Measurements from ENCODE around the gene RPIA.

The RPIA gene

DNA sequence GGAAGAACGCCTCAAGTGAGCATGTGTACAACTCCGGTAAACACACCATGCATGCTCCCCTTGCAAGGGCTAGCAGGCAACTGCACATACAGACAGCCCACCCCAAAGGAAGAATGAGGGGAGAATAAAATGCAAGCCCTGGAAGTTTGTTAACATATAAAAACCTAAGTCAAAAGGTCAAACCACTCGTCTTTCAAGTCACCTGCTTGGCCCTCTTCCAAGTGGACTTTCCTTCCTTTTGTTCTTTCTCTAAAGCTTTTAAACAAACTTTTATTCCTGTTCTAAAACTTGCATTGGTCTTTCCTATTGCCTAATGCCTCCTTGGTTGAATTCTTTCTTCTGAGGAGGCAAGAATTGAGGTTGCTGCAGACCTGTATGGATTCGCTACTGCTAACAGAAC lies 5.2 kb upstream of the RPIA start:
- DNase-seq: no peak

DNA sequence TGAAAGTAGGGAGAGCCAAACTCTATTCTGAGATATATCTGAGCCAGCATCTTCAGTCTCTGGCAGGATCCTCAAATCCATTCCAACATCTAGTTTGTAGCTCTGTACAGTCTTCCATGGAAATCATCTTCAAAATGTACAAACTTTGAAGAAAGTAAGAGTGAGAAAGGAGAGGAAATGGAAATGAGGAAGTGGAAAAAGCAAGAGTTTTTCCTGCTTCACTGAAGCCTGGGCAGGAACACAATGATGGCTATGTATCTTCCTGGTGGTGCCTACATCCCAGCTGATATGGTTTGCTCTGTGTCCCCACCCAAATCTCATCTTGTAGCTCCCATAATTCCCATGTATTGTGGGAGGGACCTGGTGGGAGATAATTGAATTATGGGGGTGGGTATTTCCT lies 4.1 kb upstream of the RPIA start:
- DNase-seq: no peak

DNA sequence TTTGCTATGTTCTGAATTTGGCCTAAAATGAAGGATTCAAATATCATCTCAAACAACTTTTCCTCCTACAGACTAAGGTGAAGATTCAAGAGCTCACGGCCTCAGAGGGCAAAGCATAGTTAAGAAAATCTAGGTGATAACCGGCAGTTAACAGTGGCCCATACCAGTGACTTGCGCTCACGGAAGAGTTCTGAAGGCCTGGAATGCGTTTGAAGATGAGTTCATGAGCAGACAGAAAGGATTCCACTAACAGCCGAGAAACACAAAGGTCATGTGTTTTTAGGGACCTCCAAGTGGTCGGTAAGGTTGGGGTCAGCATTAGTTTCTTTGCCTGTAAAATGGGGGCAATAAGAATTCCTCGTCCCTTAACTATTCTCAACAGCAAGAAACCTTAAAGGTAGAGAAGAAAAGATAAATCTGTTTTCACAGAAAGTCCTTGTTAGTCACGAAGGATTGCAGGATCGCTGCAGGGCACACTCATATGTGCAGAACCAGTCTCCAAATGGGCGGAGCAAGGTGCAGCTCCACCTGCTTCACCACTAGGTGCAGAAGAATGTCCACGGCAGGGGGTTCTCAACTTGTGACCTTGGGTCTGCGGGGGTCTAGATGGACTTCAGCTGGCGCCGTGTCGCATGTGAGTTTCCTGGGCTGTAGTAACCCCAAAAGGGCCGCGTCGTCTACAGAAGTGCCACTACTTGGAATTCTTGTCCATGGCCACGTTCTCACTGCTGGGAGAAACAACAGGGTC lies 708 bp upstream of the RPIA start:
- peak; percentile 62 for DNase-seq

DNA sequence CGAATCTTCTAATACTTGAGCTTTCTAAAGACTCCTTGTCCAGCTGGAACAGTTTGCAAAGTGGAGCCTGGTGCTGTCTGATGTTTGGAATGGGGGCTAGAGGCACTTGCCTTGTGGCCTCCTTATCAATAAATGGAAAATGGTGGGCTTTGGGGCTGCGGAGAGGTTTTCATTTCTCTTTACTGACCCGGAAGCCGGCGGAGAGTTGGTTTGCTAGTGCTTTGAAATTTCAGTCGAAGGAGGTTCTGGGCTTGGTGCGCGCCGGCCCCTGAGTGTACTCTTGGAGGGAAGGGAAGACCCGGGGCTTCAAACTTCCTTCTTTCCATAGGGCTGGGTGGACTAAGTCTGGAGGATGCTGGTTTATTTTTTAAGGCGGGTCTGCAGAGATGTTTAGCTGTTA lies 714 bp downstream of the RPIA start:
- peak; percentile 32 for DNase-seq

DNA sequence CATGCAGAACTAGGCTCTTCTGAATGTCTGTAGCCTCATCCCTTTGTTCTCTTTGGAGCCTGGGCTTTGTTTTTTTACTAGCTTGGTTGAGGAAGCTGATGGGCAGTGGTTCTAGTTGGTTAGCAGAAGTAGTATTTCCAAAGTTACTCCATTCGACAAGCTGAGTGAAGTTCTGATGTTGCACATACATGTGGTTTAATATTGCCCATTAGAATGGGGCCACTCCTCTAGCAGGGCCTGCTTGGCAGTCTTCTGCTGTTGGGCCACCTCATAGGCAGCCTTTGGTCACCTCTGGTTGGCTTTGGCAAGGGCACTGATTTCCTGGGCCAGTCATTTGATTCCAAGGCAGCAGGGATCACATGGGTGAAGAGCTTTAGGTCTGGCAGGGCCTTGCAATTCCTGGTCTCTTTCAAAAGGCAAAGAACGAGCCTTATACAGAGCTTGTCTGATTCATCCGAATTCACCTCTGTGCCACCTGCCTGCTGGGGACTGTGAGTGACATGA lies 2.5 kb downstream of the RPIA start:
- DNase-seq: no peak

DNA sequence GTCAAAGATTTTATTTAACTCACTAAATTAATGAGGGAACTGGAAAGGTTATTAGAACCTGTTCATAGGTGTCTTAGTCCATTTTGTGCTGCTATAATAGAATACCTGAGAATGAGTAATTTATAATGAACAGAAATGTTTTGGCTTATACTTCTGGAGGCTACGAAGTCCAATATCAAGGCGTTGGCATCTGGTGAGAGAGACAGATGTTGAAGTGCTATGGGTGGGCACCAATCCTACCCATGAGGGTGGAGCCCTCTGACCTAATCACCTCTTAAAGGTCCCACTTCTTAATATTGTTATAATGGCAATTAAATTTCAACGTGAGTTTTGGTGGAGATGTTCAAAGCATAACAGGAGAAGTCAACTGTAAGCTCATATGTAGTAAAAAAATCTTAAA lies 5.1 kb downstream of the RPIA start:
- no peak for DNase-seq

DNA sequence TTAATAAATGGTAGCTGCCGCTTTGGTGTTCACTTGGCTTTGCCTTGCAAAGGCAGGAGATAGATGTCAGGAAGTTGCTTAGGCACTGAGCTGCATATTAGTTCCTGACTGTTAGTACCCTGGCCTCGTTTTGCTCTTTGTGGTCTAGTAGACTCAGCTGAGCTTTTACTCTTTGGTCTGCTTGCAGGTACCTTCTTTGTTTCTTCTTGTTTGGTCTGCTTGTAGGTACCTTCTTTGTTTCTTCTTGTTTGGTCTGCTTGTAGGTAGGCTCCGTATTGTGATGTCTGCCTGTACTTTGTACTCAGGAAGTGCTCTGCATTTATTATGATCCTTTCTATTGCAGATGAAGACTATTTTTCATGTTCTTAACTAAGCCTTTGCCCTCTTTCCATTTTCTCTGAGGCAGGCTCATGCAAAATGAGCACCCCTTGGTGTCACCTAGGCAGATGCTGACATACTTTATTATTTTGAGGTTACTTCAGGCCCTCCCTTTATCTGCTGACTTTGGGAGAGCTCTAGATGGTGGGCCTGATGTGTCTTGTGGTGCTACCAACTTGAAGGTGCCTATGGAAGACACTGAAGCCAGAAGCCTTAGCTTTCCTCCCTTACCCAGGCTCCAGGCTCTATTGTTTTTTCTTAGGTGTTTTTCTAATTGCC lies 6.0 kb downstream of the RPIA start:
- DNase-seq: no peak

DNA sequence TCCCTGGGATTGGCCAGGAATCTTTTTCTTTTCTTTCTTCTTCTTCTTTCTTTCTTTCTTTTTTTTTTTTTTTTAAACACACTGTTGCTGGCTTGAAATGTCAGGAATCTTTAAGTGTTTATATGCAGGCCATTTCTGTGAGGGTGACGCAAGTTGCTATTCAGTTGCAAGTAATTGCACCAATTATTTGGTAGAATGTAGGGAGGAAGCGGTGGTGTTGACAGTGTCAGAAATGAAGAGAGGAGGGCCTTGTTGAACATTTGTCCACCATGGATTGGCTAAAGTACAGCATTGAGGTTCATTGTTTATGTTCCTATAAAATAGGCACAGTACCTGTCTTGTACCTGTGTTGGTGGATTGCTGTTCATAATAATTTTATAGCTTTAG lies 6.5 kb downstream of the RPIA start:
- no peak for DNase-seq

DNA sequence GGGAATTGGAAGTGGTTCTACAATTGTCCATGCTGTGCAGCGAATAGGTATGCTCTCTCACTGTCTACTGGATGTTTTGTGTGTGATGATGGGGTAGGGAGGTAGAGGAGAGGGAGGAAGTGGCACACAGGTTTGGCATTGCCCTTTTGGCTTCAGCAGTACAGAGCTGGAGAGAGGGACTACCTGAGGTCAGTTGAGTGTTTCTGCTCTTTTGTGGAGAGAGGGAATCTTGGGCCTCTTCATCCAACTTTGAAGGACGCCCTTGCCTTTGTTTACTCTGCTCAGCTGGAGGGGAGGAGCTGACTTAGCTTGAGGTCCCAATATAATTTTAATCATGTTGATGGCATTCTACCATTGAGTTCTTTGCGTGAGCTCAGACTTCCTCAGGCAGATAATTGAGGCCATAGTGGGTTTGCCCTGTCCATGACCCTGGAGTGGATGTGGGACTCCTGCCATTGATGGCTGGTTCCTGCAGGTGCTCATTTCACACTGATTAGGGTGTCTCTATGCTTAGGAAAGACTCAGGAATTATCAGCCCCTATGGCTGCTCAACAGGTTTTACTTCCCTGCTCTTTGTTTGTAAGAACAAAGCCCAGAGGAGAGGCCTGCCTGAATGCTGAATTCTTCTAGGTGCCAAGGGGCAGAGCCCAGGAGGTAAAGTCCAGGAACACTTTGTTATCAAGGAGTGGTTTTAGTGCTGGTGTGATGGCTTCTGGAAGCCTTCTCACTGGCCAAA lies 7.2 kb downstream of the RPIA start:
- no peak for DNase-seq

DNA sequence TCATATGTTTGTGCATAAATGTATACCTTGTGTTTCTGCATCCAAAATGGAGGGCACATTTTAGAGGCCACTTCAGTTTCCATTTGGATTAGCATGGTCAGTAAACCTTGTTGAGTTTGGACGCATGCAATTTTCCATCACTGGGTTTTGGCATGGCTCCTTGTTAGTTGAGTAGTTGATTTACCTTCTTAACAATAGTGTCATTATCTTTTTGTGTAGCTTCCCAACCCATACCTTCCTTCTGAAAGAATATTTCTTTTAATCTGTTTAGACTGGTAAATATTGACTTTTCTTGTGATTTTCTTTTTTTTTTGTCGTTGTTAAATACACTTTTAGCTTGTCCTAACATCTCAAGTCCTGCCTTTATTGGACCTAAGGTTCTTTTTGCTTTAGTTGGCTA lies 15.5 kb downstream of the RPIA start:
- no peak for DNase-seq

DNA sequence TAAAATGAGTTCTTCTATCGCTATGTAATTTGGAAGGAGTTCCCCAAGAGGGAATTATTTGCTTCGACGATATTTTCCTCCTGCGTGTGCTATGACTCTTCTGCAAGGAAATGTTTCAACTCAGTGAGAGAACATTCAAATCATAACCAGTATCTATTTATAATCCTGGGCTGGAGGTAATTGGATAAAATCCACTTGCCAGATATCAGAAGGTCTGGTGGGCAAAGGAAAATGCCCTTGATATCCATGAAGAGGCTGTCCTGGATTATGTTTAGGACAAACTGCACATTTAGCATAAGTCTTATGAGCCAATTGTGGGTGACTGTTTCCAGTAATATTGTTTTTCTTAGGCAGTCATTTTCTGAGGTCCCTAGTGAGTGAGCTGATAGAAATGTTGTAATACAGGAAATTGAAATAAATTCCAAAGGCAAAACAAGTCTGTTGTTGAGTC lies 17.7 kb downstream of the RPIA start:
- no peak for DNase-seq

DNA sequence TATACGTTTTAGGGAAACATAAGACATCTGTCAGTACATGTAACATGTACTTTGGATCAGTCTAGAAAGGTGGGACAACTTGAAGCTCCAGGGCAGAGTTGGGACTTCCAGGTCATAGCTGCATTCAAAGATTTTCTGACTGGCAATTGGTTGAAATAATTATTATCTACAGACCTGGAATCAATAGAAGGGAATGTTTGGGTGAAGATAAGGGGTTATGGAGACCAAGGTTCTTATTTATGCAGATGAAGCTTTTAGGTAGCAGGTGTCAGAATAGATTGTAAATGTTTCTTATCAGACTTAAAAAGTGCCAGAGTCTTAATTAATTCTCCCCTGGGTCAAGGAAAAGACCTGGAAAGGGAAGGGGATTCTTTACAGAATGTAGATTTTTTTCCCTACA lies 19.8 kb downstream of the RPIA start:
- no peak for DNase-seq

DNA sequence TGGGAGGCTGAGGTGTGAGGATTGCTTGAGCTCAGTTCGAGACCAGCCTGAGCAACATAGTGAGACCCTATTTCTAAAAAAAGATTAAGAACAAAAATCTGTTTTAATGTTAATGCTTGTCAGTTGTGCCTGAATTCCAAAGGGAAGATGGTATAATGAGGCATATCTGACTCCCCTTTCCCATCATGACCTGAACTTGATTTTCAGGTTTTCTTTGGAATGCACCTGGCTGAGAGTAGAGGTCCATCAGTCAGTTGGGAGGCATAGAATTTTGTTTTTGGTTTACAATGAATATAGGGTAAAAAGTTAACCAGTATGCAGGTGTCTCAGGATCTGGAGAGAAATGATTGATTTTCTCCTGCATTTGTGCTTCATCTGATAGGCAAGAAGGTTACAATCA lies 20.4 kb downstream of the RPIA start:
- DNase-seq: no peak

DNA sequence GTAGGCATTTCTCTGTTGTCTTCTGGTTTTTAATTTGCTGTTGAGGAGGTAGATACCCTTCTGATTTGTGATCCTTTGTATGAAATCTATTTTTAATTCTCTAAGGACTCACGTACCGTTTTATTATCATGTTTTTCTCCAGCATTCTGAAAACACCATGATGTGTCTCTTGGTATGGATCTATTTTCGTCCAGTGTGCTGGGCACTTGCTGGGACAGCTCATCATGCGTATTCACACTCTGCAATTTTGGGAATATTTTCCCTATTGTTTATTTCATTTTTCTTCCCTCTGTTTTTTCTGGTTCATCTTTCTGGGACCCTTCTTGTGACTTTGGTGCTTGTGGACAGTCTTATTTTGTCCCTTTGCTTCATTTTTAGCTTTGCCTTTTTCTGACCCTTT lies 21.9 kb downstream of the RPIA start:
- DNase-seq: no peak

DNA sequence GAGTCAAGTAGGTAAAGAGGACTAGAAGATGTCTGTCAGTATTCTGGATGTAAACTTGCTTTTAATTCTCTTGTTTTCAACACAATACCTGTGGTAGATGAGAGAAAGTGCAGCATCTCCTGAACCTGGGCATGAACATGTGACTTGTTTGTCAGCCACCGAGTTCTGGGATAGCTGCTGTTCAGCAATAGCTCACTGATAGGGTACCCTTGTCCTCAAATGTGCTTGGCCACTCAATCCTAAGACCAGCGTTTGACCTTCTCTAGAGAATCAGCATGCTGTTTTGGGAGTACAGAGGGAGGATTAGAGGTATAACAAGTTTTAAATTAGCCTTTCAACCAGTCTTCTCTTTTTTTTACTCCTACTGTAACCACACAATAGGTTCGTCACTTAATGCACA lies 23.2 kb downstream of the RPIA start:
- no peak for DNase-seq

DNA sequence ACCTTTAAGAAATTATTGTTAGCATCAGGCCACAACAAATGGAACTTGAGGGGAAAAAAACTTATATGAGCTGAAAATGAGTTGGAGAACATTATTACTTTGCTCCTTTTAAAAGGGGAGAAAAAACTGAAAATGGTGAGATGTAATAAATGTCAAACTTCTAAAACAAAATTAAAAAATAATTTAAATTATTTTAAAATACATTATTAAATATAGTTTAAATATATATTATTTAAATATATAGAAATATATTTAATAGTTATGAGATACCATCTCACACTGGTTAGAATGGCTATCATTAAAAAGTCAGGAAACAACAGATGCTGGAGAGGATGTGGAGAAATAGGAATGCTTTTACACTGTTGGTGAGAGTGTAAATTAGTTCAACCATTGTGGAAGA lies 28.9 kb downstream of the RPIA start:
- DNase-seq: no peak

DNA sequence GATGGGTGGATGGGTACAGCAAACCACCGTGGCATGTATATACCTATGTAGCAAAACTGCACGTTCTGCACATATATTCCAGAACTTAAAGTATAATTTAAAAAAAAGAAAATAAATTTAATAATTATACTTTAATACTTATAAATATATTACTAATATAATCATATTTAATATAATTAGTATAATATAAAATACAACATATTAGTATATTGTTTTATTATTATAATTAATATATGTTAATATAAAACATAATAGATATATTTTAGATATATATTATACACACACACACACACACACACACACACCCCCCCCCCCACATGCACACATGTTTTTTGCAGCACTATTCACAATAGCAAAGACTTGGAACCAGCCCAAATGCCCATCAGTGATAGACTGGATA lies 29.8 kb downstream of the RPIA start:
- no peak for DNase-seq

DNA sequence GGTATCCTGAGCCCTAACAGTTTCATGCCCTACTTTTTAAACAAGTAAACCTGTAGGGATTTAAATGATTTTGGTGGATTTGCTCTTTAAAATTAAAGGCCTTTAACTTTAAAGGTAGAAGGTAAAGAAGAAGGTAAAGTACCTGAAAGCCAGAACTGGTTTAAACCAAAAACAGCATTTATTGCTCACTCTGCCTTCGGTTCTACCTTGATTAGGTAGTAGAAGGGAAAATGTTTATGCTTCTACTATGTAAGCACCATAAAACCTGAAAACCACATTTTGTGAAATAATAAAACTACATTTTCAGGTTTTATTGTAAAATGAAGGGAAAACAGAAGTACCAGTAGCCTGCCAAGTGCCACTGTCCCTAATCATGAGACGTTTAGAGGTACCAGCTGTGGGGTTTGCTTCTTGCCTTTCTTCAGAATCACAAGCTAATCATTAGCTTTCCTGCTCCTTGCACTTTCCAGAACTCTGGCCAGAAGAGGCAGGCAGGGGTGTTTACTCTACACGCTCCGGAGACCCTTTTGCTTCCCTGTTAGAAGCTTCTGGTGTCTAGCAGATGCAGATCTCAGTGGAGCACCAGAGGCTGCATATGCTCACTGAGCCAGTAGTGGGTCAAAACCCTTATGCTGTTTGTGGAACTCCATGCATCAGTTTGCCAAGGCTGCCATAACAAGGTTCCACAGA lies 33.3 kb downstream of the RPIA start:
- no peak for DNase-seq

DNA sequence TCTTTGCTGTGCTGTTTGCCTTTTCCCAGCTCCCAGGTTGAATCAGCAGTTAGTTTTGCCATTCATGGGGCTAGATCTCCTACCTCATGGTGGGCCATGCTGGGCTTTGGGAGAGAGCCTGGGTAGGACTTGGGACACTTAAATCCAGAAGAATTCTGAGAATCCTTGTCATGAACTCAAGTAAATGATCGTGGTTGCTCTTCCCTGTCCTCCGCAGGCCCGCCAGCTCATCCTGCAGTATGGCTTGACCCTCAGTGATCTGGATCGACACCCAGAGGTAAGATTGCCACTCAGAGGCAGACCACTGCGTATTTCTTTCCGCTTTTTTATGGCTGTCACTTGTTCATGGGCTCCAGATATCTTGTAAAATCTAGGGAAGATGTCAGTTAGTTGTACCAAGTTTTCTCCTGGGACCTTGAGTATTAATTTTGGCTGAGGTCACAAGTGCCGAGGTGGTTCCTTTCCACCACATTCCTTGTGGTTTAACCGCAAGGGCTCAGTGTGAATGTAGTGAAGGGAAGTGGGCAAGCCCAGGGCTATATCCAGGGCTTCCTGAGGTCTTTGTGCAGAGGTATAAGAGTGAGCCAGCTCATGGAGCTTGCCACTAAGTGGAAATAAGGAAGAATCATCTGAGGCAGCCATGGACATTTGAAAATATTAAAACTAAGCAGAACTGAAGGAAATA lies 37.7 kb downstream of the RPIA start:
- no peak for DNase-seq

DNA sequence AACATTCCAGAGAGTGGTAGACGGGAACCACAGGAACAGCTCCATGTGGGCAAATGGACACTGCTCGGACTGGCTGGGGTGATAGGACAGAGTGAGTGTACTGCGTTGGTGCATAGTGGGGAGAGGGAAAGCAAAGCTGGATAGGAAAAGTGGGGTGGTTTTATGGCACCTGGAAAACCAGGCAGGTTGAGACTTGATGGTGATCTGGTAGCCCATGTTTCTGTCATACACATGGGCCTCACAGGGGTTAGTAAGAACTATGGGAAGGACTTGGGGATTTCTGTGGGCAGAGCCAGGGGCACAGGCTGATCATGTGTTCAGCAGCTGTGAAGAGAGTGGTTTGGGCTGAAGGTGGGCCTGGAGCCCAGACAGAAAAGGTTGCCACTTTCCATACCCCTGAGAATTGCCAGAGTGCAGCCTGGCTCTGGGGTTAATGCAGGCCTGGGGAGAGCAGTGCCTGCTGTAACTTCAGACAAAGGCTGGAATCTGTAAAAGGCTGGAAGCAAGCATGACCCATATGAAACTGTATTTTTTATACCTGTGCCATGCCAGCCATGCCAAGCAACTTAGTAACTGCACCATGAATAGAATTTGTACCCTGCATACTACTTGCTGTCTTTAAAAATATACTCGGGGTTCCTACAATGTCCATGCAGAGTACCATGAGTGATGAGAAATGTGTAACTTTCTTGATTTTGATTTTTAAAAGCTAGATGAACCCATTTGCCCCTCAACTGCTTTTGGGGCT lies 41.9 kb downstream of the RPIA start:
- DNase-seq: no peak

DNA sequence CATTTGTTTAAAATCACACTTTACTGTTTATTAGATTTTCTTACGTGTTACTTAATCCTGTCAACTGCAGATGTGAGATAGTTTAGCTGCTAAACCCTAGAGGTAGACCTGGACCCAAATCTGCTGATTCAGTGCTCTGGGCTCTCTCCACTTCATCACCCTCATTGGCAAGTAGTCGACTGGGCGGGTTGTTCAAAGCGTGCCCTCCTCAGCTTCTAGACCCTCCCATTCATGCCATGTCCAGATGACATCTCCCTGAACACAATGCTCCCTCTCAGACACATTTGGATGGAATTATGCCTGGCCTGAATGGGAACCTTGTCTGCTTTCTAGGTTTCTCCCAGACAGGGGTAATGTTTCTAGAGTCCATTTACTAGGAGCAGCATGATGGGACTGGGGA lies 43.7 kb downstream of the RPIA start:
- DNase-seq: no peak

DNA sequence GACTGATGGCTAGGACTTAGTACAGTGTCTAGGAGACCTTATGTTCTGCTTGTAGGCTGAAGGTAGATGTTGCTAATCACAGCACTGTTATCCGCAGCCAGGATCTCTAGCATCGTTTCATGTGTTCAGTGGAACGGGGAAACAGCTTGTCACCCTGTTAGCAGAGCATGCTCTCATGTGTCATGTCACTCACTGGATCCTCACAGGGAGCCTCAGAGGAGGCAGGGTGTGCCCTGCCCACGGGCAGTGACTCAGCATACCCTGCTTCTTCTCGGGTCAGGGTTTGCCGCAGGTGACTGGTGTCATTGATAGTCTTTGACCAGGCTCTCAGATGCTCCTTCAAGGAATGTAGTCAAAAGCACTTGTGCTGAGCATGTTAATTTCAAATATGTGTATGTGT lies 44.4 kb downstream of the RPIA start:
- peak; percentile 38 for DNase-seq

Measured in activated naive CD4-positive, alpha-beta T cell treated with Interleukin-2 at 50 U/mL for 16 hours (primary cell).